GM19035 (cell line): ENCODE data around the gene TMEM18.

ENCODE experiments used
- ATAC-seq: cut with Tn5 transposase; IDR thresholded peaks from one replicate; pipeline ENCODE4 v1.9.1; 2021; ENCODE audit not compliant: unreplicated experiment

Gene TMEM18

DNA sequence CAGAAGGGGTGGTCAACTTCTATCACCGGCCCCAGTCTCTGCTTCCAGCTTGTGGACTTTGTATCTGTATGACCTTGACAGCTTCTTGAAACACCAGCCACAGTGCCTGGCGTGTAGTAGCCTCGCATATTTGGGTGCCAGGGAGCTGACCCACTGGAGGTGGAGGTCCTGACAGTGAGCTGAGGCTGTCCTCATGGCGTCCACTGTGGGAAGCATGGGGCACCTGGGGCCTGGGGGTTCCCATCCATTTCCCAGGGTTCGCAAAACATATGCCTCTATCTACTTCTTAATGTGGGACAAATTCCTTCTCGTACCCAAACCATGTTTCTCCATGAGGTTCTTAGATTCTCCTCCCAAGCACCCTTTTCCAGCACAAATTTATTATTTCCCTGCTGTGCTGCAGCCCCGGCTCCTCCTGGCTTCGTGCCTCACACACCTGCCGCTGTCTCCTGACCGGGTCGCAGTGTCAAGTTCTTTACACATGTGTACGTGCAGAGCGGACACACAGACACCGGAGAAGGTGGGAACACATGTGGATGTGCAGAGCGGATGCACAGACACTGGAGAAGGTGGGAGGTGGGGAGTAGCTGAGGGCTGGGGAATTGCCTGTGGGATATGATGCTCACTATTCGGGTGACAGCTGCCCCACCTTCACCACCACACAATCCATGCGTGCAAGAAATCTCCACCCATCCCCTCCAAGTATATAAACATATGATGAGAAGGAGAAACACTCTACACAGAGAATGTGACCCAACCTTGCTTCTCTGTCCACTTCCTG, 23.4 kb downstream of the TMEM18 start:
- ATAC-seq: no peak

DNA sequence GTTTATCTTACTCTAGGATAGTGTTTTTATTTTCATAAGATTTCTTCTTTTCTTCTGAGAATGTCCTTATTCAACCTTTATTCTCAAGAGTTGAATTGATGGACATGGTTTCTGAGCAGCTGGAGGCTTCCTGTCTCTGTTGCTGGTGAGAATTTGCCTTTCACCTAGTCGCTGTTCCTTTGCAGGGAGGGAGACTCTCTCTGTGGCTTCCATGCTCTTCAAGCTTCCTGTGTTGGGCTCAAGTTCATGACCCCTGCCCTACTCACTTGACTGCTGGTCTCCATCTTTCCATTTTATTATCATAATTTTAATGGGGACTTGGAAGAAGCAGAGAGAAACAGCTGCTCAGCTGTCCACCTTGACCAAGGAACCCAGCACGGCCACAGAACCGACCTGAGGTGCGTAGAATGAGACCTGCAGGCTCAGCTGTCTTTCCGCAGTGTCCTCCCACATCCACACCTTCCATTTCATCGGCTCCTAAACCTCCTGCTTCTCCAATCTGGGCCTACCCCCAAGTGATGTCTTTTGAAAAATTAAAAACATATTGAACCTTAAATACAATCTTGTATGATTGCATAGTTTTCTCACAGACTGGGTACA, 24.2 kb downstream of the TMEM18 start:
- no peak for ATAC-seq

DNA sequence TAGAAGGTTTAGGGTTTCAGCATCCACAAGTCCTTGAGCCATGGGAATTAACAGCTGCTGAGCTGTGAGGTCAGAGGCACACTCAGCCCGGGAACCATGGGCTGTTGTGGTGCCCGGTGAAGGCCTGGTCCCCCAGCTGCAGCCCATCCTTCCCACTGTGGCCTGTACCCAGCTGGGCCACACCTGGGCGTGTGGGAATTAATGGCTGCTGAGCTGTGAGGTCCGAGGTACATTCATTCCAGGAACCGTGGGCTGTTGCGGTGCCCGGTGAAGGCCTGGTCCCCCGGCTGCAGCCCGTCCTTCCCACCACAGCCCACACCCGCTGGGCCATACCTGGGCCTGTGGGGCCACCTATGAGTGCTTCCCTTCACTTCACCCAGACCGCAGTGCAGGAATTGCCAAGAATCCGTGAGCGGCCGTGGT, 25.2 kb downstream of the TMEM18 start:
- no peak for ATAC-seq

DNA sequence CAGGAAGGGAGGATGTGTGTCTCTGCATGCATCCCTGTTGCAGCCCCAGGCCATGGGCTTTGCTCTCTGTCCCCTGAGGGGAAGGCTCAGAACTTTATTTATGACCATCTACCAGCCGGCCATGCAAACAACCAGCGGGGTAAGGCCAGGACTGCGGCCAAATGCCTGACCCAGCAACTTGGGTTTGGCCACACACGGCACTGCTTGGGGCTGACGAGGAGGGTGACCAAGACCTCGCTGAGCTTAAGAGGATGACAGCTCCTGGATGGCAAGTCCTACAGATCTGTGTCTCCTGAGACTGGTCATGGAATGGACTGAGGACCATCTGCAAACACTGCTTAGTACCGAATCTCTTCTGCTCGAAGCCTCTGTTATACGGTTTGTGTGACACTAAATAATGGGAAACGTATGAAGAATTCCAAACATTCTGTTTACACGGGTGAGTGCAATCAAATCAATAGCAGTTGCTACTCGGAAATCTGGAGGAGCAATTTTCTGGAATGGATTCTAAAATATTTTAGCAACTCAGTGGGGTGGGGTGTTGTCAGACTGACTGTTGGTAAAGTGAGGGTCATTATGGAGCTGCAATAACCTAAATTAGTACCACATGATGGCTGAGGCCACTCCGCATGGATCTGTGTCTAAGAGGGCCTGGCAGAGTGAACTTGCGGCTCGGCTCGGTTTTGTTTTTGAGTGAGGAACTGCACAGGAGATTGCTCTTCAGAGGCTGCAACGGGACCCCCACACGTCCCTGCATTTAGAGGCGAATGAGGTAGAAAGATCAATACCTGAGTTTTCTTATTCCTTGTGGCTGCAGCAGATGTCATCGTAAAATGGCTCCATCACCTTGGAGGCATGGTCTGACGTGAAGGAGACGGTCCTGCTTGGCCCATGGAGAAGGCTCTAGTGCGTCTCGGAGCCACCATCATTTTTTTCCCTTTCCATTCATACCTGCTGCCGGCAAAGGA, 26.6 kb downstream of the TMEM18 start:
- ATAC-seq: no peak

DNA sequence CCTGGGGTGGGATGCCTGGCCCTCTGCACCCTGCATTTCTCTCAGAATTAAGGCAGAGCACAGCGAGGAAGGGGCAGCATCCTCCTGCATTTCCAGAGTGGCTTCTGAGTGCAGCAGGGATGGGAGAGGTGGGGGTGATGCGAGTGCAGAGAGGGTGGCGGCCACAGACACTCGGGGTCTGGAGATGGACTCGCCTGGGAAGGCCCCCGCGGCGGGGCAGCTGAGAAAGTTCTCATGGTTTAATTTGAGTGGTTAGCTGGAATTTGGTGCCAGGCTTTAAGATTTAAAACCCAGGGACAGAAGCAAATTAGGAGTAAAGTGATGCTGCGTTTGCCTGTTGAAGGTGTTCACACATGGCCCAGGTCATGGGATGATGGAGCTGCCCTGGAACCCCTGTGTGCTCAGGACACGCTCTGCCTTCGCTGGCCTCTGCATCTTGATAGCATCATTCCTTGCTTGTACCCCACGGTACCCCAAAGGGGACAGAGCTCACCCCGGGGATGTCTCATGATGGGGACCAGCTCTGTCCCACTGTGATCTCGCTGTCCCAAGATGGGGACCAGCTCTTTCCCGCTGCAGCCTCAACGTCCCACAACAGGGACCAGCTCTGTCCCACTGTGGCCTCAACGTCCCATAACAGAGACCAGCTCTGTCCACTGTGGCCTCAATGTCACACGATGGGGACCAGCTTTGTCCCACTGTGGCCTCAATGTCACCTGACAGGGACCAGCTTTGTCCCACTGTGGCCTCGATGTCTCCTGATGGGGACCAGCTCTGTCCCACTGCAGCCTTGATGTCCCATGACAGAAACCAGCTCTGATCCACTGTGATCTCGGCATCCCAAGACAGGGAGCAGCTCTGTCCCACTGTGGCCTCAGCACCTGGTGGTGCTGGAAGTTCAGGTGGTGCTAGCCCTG, 27.5 kb downstream of the TMEM18 start:
- no peak for ATAC-seq

DNA sequence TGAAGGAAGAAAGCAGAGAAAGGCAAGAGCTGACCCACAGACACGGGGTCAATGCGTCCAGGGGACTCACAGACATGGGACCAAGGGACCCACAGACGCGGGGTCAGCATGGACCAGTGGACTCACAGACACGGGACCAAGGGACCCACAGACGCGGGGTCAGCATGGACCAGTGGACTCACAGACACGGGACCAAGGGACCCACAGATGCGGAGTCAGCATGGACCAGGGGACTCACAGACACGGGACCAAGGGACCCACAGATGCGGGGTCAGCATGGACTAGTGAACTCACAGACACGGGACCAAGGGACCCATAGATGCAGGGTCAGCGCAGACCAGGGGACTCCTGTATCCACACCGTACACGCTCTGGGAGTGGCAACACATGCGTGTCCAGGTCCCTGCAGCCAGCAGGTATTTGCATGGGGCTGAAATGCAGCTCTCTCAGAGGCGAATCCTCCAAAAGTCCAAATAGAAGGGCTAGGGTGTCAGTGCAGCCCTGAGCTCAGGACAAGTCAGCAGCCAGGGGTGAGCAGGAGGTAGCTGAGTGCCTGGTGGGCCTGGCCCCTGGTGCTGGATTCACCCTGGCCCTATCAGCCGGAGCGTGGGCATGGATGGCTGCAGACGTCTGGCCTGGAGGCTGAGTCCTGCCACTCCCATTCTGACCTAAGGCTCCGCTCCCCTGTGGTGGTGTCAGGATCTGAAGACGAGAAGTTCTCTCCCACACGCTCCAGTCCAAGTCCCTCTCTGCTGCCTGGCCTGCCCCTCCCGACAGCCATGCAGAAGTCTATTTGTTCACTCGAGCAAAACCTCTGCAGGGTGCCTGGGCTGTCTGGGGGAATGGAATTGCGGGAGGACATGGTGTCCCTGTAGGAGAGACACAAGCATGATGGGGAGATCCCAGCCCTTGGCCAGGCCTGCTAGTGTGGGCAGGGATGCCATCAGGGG, 28.5 kb downstream of the TMEM18 start:
- ATAC-seq: no peak

DNA sequence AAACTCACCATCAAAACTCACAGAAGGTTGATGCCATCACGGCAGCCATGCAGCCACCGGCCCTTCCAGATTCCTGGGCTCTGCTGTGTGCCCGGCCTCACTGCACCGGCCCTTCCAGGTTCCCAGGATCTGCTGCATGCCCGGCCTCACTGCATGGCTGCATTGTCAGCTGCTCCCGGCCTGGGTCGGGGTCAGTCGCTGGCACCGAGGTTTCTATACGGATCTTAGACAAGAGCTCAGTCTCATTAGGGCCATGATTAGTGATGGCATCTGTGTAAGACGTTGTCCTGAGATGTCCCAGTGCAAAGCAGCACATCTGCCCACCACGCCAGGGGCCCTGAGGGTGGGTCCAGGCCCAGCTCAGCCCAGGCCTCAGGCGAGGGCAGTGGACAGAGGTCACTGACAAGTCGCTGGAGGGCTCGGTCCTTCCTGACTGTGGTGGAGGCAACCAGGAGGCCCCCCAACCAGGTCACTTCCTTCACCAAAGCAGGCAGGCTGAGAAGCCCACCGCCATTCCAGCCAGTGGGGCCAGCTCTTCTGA, 29.4 kb downstream of the TMEM18 start:
- ATAC-seq: no peak

DNA sequence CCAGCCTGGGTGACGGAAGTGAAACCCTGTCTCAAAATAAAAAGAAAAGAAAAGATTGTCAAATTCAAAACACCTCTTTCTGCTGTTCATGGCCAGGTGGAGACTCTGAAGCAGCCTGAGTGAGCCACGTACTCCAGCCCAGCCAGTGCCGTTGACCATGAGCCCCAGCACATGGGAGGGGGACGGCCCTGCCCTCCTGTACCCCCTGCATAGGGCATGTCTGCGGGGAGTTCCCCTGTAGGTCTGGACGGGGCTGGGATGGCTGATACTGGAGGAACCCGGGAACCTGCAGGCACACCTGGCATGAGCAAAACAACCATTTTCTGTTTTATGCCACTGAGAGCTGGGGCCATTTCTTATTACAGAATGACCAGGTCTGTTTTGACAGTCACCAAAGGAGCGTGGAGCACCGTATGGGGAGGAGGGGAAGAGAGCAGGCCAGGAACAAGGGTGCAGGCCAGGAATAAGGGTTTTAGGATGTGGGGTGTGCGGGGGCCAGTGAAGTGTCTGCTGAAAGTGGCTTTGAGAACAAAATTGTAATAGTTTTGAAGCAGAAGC, 30.1 kb downstream of the TMEM18 start:
- ATAC-seq: no peak

DNA sequence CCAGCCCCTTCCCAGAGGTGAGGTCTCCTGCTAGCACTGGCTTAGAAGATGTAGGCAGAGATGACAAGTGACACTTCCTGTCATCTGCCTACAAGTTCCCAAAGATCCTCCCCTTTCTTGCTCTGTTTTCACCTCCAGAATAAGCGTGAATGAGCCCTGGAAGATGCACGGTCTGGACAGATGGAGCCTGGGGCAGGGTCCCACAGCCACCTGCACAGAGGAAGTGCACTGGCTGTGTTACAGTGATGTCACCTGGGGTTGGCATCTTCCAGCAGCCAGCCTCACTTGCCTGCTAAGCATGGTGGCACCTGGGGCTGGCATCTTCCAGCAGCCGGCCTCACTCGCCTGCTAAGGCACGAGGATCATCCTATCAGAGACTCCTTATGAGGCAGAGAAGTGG, 32.3 kb downstream of the TMEM18 start:
- ATAC-seq: no peak

DNA sequence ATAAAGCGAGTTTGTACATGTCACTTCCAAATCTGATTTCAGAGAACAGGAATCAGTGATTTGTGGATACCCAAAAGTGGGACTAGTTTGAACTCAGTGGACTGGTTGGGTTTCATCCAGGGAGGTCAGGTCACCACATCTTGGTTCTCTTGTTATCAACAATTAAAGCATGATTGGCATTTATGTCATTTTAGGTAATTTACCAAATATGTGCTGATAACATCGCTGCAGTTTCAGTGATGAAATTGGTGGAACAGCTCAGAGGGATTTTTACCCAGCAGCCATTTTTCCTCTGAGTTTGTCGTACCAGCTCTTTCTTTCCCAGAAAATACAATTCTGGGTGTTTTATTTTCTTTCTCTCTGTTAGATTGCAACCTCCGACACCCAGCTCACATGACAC, 33.4 kb downstream of the TMEM18 start:
- no peak for ATAC-seq

DNA sequence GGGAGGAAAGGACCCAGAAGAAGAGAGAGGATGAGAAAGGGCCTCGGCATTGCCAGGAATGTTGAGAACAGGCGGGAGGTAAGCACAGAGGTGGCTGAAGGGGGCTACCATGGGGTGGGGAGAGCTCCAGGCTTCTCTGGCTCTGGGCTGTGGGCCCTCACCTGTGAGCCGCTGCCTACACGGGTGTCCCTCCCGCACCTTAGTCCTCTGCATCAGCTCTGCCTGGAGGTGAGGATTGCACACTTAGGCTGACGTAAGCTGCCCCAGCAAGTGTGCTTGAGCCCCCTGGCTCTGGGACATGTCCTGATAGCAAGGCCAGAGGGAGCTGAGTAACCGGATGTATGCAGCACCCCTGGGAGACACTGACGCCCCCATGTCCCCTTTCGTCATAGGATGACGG, 33.9 kb downstream of the TMEM18 start:
- ATAC-seq: no peak

DNA sequence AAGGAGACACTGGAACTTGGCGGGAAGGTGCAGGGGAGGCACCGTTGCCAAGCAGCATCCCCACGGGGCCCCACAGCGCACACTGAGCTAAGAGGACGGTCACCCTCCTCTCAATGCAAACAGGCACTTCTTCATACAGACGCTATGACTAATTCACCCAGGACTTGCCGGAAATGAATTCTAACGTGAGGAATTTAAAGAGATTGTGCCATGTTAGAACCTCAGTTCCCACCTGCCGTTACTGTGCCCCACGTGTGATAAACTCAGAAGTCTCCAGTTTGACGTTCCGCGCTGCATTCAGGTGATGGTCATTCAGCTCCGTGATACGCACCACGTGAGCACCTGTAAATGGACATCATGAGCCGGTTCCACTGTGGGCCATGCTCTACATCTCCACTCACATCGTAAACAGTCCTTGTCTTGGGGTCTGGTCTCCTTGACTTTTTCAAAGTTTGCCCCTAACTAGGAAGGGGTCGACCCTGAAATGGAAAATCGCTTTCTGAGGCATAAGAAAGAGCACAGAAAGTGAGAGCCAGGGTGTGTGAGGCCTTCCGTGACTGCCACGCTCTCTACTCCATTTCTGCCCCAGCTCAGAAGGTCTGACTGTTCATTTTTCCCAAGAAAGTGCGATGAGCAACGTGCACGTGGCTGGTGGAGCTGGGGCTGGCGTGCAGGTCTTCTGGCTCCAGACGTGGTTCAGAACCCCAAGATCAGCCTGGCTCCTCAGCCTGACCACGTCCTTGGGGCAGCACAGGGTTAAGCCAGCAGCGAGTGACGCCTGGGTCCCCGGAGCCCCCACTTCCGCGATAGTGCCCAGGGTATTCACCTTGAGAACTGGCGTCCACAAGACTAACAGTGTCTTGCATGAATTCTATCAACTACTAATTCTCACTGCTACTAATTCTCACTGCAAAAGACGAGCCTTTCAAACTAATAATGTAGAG, 35.1 kb downstream of the TMEM18 start:
- no peak for ATAC-seq

DNA sequence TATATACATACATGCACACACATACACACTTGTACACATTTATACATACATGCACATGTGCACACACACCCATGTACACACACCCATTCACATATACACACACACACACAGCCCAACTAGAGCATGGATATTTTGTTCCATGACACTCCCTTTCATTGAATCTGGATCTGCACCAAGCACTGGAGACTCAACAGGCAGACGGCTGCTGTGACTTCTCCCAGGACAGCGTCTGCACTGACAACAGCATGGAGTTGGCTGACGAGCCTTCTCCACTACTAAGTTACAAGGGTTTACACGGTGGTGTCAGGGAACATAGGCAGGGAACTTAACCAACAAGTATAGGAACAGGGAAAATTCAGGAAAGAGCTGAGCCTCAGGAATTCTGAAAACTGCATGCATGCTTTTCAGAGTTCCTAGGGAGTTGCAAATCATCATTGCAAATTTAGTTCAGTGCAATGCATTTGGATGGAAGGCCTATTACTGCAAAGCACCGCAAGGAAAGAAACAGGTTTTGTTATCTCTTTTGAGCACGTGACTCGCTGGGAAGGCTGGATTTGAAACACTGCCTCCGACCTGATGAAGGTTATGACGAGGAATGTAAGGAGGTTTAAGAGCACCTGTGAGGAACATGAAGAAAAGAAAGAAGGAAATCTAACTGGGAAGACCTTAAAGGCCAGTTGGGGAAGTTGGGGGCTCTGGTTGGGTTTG, 35.9 kb downstream of the TMEM18 start:
- no peak for ATAC-seq

DNA sequence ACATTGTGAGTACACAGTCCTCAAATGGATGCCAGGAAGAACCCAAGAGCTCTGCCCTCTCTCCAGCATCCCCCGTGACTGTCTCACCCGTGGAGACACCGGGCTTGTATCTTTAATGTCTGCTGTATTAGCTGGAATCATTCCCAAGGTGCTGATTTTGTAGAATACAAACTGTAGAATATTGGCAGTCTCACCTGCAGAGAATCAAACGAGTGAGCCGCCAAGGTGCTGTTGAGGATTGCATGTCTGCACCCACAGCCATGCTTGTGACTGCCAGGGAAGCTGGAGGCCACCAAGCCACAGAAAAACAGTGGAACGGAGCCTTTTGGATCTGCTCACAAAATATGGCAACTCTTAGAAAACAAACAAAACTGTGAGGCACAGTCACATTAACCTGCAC, 37.5 kb downstream of the TMEM18 start:
- no peak for ATAC-seq

DNA sequence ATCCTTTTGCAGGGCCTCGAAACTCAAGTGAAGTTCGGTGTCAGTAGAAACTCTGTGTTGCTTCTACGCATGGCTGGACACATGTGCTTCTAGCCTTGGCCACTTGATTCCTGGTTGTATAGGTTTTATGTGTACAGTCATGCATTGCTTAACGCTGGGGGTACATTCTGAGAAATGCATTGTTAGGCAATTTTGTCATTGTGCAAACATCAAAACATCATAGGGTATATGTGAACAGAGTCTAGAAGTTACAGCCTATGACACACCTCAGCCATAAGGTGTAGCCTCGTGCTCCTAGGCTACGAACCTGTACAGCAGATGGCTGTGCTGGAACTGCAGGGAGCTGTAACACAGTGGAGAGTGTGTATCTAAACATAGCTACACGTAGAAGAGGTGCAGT, 39.4 kb downstream of the TMEM18 start:
- no peak for ATAC-seq

DNA sequence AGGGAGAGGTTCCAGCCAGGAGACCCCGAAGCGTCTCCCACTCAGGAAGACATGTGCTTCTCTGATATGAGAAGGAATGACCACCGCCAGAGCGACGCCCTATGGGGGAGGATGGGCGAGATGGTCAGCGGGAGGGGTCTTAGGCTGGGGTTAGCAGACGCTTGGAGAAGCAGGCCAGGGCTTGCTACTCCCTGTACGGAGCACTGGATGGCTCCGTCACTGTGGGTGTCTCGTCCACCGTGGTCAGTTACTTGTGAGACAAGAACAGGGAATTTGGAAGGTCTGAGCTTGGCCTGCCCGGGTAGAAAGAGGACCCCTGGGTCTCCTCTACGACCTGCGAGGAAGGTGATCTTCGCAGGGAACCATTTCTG, 39.8 kb downstream of the TMEM18 start:
- ATAC-seq: no peak
